ENCODE results near the gene GRK7.

Gene GRK7

DNA sequence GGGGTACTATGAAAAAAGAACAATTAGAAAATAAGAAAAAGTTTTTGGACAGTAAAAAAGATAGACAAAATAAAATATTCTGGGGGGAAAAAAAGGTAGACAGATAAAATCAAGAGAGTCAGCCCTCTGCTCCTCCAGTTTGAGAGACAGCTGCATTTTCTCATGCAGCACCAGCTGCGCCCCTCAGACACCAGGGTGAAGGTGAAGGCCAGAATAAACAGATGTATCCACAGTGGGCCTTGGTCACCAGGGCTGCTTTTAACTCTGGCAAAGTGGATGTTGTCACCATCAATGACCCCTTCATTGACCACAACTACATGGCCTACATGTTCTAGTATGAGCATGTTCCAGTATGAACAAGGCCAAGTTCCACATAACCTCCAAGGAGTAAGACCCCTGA, 39.0 kb upstream of the GRK7 start:
- TF ChIP-seq, protein P1, sequence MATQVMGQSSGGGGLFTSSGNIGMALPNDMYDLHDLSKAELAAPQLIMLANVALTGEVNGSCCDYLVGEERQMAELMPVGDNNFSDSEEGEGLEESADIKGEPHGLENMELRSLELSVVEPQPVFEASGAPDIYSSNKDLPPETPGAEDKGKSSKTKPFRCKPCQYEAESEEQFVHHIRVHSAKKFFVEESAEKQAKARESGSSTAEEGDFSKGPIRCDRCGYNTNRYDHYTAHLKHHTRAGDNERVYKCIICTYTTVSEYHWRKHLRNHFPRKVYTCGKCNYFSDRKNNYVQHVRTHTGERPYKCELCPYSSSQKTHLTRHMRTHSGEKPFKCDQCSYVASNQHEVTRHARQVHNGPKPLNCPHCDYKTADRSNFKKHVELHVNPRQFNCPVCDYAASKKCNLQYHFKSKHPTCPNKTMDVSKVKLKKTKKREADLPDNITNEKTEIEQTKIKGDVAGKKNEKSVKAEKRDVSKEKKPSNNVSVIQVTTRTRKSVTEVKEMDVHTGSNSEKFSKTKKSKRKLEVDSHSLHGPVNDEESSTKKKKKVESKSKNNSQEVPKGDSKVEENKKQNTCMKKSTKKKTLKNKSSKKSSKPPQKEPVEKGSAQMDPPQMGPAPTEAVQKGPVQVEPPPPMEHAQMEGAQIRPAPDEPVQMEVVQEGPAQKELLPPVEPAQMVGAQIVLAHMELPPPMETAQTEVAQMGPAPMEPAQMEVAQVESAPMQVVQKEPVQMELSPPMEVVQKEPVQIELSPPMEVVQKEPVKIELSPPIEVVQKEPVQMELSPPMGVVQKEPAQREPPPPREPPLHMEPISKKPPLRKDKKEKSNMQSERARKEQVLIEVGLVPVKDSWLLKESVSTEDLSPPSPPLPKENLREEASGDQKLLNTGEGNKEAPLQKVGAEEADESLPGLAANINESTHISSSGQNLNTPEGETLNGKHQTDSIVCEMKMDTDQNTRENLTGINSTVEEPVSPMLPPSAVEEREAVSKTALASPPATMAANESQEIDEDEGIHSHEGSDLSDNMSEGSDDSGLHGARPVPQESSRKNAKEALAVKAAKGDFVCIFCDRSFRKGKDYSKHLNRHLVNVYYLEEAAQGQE (IDR thresholded peaks at IDR 0.05; ENCODE audit: low read depth): no peak
- TF ChIP-seq EGR1 (IDR thresholded peaks at IDR 0.05) (no peak), FOXM1 (IDR thresholded peaks at IDR 0.05; ENCODE audit: borderline replicate concordance, low read depth) (no peak), NFIC (IDR thresholded peaks at IDR 0.05) (no peak), ZBTB7A (IDR thresholded peaks at IDR 0.05; ENCODE audit: low read depth) (no peak), CREB1 (IDR thresholded peaks at IDR 0.05; ENCODE audit: low read depth) (no peak)
- TF ChIP-seq, protein P2, sequence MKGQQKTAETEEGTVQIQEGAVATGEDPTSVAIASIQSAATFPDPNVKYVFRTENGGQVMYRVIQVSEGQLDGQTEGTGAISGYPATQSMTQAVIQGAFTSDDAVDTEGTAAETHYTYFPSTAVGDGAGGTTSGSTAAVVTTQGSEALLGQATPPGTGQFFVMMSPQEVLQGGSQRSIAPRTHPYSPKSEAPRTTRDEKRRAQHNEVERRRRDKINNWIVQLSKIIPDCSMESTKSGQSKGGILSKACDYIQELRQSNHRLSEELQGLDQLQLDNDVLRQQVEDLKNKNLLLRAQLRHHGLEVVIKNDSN (IDR thresholded peaks at IDR 0.05): no peak

- TF ChIP-seq ZBTB7A (IDR thresholded peaks at IDR 0.05; ENCODE audit: low read depth) (no peak), TAF1 (IDR thresholded peaks at IDR 0.05; ENCODE audit: low read depth) (no peak), MAX (IDR thresholded peaks at IDR 0.05) (no peak), FOXM1 (IDR thresholded peaks at IDR 0.05; ENCODE audit: borderline replicate concordance, low read depth) (no peak), CREB1 (IDR thresholded peaks at IDR 0.05; ENCODE audit: low read depth) (no peak), RAD21 (IDR thresholded peaks at IDR 0.05; ENCODE audit: low read depth) (no peak)
- TF ChIP-seq, protein P1 (IDR thresholded peaks at IDR 0.05; ENCODE audit: low read depth): no peak
Observed at GRCh38 chr3:141725036-141725435, 38.2 kb upstream of the GRK7 start.

- TF ChIP-seq, protein P1 (IDR thresholded peaks at IDR 0.05; ENCODE audit: low read depth): no peak
- TF ChIP-seq FOXM1 (IDR thresholded peaks at IDR 0.05; ENCODE audit: borderline replicate concordance, low read depth) (no peak), YY1 (IDR thresholded peaks at IDR 0.05; ENCODE audit: low read depth) (no peak), ZBTB7A (IDR thresholded peaks at IDR 0.05; ENCODE audit: low read depth) (no peak), CREB1 (IDR thresholded peaks at IDR 0.05; ENCODE audit: low read depth) (no peak), MAX (IDR thresholded peaks at IDR 0.05) (no peak), RAD21 (IDR thresholded peaks at IDR 0.05; ENCODE audit: low read depth) (no peak), TCF12 (IDR thresholded peaks at IDR 0.05; ENCODE audit: low read depth) (no peak), NFIC (IDR thresholded peaks at IDR 0.05) (no peak), TEAD4 (IDR thresholded peaks at IDR 0.05) (no peak), EGR1 (IDR thresholded peaks at IDR 0.05) (no peak), CEBPB (IDR thresholded peaks at IDR 0.05) (no peak), EP300 (IDR thresholded peaks at IDR 0.05; ENCODE audit: borderline replicate concordance) (no peak)
- TF ChIP-seq, protein P2 (IDR thresholded peaks at IDR 0.05): no peak
Observed at GRCh38 chr3:141726483-141726882, 36.7 kb upstream of the GRK7 start.

GRCh38 chr3:141728355-141728892, 34.8 kb upstream of the GRK7 start:
- TF ChIP-seq MAX (IDR thresholded peaks at IDR 0.05): no peak

- TF ChIP-seq EGR1 (IDR thresholded peaks at IDR 0.05): no peak
- TF ChIP-seq FOXM1 (IDR thresholded peaks at IDR 0.05; ENCODE audit: borderline replicate concordance, low read depth): no peak
- TF ChIP-seq TCF12 (IDR thresholded peaks at IDR 0.05; ENCODE audit: low read depth): no peak
- no peak for TF ChIP-seq TEAD4 (IDR thresholded peaks at IDR 0.05)
- TF ChIP-seq ZBTB7A (IDR thresholded peaks at IDR 0.05; ENCODE audit: low read depth): no peak
- no peak for TF ChIP-seq YY1 (IDR thresholded peaks at IDR 0.05; ENCODE audit: low read depth)
- no peak for TF ChIP-seq MAX (IDR thresholded peaks at IDR 0.05)
- TF ChIP-seq NFIC (IDR thresholded peaks at IDR 0.05): no peak
- no peak for TF ChIP-seq CREB1 (IDR thresholded peaks at IDR 0.05; ENCODE audit: low read depth)
- TF ChIP-seq EP300 (IDR thresholded peaks at IDR 0.05; ENCODE audit: borderline replicate concordance): no peak
- TF ChIP-seq RAD21 (IDR thresholded peaks at IDR 0.05; ENCODE audit: low read depth): no peak
- TF ChIP-seq CEBPB (IDR thresholded peaks at IDR 0.05): no peak
- TF ChIP-seq, protein P2 (IDR thresholded peaks at IDR 0.05): no peak
- TF ChIP-seq, protein P1 (IDR thresholded peaks at IDR 0.05; ENCODE audit: low read depth): no peak
- TF ChIP-seq TAF1 (IDR thresholded peaks at IDR 0.05; ENCODE audit: low read depth): no peak
Observed at GRCh38 chr3:141729240-141729639, 34.0 kb upstream of the GRK7 start.

All from Ishikawa (cell line).